OCI-LY3 (cell line): Measurements from ENCODE around the gene TFRC.

Source experiments
- EZH2phosphoT487 ChIP-seq: fragments of 200-600 bp; shearing (Covaris generic); IDR thresholded peaks from 2 replicates; pipeline ENCODE4 v1.6.1; 2018; ENCODE audit warnings: antibody characterized with exemption, mixed run types, low read depth
- TF ChIP-seq, protein P1 (sequence below): fragments of 200-600, 300-600 bp; sonication (generic); IDR thresholded peaks from 2 replicates; pipeline ENCODE4 v1.5.1; 2014; ENCODE audit warnings: antibody characterized with exemption, low read length, low read depth

DNA sequence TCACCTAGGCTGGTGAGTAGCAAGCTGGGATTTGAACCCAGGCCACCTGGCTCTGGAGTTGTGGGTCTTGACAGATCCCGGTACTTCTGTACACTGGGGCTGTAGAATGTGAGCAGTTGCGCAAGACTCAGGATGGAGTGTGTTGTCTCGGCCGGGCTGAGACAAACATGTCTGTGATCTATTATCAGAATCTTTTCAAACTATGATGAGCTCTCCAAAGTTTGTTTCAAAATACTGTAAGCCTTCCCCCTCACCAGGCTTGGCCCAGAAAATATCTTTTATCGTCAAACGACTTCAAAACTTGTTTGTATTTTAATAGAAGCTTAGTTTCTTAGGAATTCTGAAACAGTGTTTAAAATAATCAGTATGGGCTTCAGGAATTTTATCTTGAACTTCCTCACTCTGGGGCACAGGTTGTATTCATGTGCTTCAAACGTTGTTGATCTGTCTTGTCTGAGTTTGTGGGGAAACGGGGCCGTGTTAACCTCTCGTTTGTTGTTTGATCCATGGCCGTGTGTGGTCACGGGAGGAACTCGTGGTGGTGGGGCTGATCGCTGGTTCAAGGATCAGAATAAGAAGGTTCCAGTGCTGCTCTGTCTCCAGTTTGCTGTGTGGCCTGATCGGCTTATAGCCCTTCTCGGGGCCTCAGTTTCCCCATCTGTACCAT, 40.3 kb upstream of the TFRC start:
- TF ChIP-seq, protein P1, sequence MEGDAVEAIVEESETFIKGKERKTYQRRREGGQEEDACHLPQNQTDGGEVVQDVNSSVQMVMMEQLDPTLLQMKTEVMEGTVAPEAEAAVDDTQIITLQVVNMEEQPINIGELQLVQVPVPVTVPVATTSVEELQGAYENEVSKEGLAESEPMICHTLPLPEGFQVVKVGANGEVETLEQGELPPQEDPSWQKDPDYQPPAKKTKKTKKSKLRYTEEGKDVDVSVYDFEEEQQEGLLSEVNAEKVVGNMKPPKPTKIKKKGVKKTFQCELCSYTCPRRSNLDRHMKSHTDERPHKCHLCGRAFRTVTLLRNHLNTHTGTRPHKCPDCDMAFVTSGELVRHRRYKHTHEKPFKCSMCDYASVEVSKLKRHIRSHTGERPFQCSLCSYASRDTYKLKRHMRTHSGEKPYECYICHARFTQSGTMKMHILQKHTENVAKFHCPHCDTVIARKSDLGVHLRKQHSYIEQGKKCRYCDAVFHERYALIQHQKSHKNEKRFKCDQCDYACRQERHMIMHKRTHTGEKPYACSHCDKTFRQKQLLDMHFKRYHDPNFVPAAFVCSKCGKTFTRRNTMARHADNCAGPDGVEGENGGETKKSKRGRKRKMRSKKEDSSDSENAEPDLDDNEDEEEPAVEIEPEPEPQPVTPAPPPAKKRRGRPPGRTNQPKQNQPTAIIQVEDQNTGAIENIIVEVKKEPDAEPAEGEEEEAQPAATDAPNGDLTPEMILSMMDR = no peak
- no peak for TF ChIP-seq EZH2phosphoT487
